ENCODE data around the gene SRRM1. TPM values are rescaled to one million over a fixed set of nuclear protein-coding genes. Genes with fewer than 3 reads are reported as not detected.

The SRRM1 gene
- total RNA-seq, 1 donor from 2014 or later: 79.3 TPM

DNA sequence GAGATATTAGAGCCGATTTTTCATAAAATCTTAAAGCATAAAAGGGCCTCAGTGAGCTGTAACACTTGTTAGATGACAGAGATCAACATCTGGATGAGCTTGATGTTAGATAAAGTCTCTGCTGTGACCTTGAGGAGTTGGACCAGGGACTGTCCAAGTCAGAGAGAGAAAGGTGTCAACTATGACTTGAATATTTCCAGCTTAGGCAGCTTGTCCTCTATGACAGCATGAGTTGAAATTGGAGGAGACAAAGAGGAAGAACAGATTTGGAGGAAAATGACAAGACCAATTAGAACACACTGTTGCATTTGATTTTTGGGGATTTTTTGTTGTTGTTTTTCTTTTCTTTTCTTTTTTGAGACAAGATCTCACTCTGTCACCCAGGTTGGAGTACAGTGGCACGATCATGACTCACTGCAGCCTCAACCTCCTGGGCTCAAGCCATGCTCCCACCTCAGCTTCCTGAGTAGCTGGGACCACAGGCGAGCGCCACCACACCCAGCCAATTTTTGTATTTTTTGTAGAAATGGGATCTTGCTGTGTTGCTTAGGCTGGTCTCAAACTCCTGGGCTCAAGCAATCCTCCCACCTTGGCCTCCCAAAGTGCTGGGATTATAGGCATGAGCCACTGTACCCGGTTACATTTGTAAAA is 66.8 kb downstream of the SRRM1 start:
- DNase-seq (ENCODE audit: low read depth): no peak
- no peak overlapping the region for H3K4me3 ChIP-seq (ENCODE audit: low read depth, low read length)
- TF ChIP-seq, protein P1, sequence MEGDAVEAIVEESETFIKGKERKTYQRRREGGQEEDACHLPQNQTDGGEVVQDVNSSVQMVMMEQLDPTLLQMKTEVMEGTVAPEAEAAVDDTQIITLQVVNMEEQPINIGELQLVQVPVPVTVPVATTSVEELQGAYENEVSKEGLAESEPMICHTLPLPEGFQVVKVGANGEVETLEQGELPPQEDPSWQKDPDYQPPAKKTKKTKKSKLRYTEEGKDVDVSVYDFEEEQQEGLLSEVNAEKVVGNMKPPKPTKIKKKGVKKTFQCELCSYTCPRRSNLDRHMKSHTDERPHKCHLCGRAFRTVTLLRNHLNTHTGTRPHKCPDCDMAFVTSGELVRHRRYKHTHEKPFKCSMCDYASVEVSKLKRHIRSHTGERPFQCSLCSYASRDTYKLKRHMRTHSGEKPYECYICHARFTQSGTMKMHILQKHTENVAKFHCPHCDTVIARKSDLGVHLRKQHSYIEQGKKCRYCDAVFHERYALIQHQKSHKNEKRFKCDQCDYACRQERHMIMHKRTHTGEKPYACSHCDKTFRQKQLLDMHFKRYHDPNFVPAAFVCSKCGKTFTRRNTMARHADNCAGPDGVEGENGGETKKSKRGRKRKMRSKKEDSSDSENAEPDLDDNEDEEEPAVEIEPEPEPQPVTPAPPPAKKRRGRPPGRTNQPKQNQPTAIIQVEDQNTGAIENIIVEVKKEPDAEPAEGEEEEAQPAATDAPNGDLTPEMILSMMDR (conservative IDR thresholded peaks at IDR 0.05; ENCODE audit: low read depth, low read length): no peak

DNA sequence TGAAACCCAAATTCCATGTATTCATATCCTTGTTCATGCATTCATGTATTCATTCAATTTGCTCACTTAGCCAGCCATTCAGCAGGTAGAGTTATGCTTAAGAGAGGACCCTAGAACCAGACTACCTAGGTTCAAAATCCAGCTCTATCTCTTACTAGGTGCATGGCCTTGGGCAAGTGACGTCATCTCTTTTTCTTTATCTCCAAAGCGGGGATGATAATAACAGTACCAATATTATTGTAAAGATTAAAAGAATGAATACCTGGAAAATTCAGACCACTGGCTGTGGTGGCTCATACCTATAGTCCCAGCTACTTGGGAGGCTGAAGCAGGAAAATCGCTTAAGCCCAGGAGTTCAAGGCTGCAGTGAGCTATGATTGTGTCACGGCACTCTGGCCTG is 68.2 kb downstream of the SRRM1 start:
- H3K4me3 ChIP-seq (ENCODE audit: low read depth, low read length): no peak overlapping the region
- DNase-seq (ENCODE audit: low read depth): no peak
- TF ChIP-seq, protein P1 (conservative IDR thresholded peaks at IDR 0.05; ENCODE audit: low read depth, low read length): no peak

DNA sequence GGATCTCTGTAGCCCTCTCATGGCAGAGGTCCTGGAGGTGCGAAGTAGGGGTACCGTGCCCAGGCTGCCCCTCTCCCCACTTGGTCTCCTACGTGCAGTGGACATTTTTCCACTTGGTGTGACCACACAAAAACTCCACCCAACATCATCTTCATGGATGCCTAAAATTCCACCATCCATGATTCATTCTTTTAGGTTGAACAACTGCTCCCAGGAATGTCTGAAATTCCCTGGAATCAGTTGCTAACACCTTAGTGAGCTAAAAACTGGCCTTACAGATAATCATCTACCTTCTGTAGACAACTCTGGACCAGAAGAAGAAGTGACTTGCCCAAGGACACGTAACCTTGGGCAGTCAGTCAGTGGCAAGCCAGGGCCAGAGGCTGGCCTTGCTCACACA is 70.1 kb downstream of the SRRM1 start:
- no peak overlapping the region for H3K4me3 ChIP-seq (ENCODE audit: low read depth, low read length)
- no peak for DNase-seq (ENCODE audit: low read depth)
- TF ChIP-seq, protein P1 (conservative IDR thresholded peaks at IDR 0.05; ENCODE audit: low read depth, low read length): no peak

DNA sequence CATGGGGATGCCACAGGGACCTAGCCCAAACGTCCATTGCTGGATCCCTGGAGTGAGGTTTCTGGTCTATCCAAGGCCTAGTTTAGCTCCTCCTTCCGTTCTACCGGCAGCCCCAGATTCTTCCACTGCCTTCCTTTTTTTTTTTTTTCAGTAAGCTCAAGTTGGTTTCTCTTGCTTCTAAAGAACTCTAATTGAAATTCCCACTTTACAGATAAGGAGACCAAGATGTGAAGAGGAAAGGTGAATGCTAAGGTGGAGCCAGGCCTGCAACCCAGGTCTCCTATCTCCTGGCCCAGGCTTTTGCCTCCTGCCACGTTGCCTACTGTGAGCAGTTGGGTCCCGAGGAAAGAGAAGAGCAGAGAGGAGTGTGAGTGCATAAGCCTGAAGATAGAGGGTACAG is 70.6 kb downstream of the SRRM1 start:
- TF ChIP-seq, protein P1 (conservative IDR thresholded peaks at IDR 0.05; ENCODE audit: low read depth, low read length): no peak

DNA sequence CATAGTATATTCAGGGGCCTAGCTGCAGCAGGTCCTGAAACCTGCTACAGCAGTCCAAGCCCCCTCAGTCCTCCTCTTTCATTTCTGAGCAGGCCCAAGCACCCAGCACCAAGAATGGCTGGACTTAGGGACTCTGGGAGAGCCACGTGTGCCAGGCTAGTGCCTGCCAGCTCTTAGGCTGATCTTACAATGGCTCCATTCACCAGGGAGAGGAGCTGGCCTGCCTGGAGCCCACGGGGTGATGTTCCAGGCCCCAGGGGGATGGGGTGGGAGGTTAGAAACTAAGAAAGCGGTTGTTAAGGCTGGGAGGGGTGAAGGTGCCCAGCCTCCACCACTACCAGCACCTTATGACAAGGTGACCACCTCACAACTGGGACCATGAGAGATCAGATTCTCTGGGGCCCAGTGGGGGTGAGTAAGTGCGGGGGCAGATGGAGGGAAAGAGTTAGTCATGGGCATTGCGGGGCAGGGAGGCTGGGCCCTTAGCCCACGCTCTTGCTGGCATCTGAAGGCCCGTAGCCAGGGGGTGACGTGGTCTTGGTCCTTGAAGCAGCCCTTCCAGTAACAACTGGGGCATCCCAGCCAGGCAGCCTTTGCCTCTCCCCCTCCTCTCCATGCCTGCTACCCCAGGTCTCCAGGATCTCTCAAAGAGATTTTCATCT is 71.9 kb downstream of the SRRM1 start:
- TF ChIP-seq, protein P1 (conservative IDR thresholded peaks at IDR 0.05; ENCODE audit: low read depth, low read length): no peak
- no peak for DNase-seq (ENCODE audit: low read depth)
- no peak overlapping the region for H3K4me3 ChIP-seq (ENCODE audit: low read depth, low read length)

More for the DNA sequence above, 70.6 kb downstream of the SRRM1 start:
- no peak overlapping the region for H3K4me3 ChIP-seq (ENCODE audit: low read depth, low read length)
- DNase-seq (ENCODE audit: low read depth): no peak

DNA sequence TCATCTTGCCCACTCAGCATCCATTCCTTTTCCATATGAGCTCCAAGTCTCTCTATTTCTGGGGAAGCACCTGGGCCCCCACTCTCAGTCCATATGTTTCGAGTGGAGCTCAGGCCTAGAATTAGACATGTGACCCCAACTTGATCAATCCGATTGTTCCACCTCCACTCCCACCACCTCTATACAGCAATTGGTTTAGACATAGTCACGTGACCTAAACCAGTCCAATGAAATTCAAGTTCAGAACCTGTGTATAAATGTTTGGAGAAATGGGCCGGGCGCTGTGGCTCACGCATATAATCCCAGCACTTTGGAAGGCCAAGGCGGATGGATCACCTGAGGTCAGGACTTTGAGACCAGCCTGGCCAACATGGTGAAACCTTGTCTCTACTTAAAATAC is 72.6 kb downstream of the SRRM1 start:
- no peak overlapping the region for H3K4me3 ChIP-seq (ENCODE audit: low read depth, low read length)
- no peak for DNase-seq (ENCODE audit: low read depth)
- TF ChIP-seq, protein P1 (conservative IDR thresholded peaks at IDR 0.05; ENCODE audit: low read depth, low read length): no peak

All from epithelial cell of proximal tubule (primary cell).